WTC11 (cell line): ENCODE measurements around the gene ERVK3-1.

ENCODE experiments used
- JAZF1 ChIP-seq: fragments of 250-450 bp; sonication (Bioruptor Pico); IDR thresholded peaks from 2 replicates; pipeline ENCODE4 v1.9.0; 2021; ENCODE audit warnings: moderate library complexity, mild to moderate bottlenecking, inconsistent platforms
- JUN ChIP-seq: sonication (generic); formaldehyde crosslinking; IDR thresholded peaks from 2 replicates; pipeline ENCODE4 v1.8.0; 2023; ENCODE audit warnings: mild to moderate bottlenecking, missing genetic modification reagents
- KAT7 ChIP-seq: sonication (generic); formaldehyde crosslinking; IDR thresholded peaks from 2 replicates; pipeline ENCODE4 v1.8.1; 2023; ENCODE audit warnings: missing genetic modification reagents, mild to moderate bottlenecking, borderline replicate concordance
- NFE2L1 ChIP-seq: sonication (generic); formaldehyde crosslinking; IDR thresholded peaks from 2 replicates; pipeline ENCODE4 v1.8.1; 2023; ENCODE audit warnings: missing genetic modification reagents
- RELA ChIP-seq: sonication (generic); formaldehyde crosslinking; IDR thresholded peaks from 2 replicates; pipeline ENCODE4 v1.8.1; 2022; ENCODE audit warnings: missing genetic modification reagents, mild to moderate bottlenecking, borderline replicate concordance
- TCF7 ChIP-seq: sonication (generic); formaldehyde crosslinking; IDR thresholded peaks from 2 replicates; pipeline ENCODE4 v1.8.0; 2022; ENCODE audit warnings: mild to moderate bottlenecking, low read depth, missing genetic modification reagents, moderate library complexity
- ZNF121 ChIP-seq: sonication (generic); formaldehyde crosslinking; IDR thresholded peaks from 2 replicates; pipeline ENCODE4 v1.8.0; 2023; ENCODE audit warnings: missing genetic modification reagents
- TF ChIP-seq, protein P1 (sequence below): sonication (generic); formaldehyde crosslinking; IDR thresholded peaks from 2 replicates; pipeline ENCODE4 v1.8.1; 2023; ENCODE audit warnings: mild to moderate bottlenecking, missing genetic modification reagents, moderate library complexity
- TF ChIP-seq, protein P2 (sequence below): sonication (generic); formaldehyde crosslinking; IDR thresholded peaks from 2 replicates; pipeline ENCODE4 v1.8.1; 2022; ENCODE audit warnings: missing genetic modification reagents, borderline replicate concordance
- TF ChIP-seq, protein P3 (sequence below): sonication (generic); formaldehyde crosslinking; IDR thresholded peaks from 2 replicates; pipeline ENCODE4 v1.8.0; 2022; ENCODE audit warnings: missing genetic modification reagents
- TF ChIP-seq, protein P4 (sequence below): fragments of 200-600 bp; IDR thresholded peaks from 2 replicates; pipeline ENCODE4 v1.8.0; 2022; ENCODE audit warnings: antibody characterized with exemption
- TF ChIP-seq, protein P5 (sequence below): sonication (generic); formaldehyde crosslinking; IDR thresholded peaks from 2 replicates; pipeline ENCODE4 v1.8.1; 2022; ENCODE audit warnings: mild to moderate bottlenecking, missing genetic modification reagents, moderate library complexity, borderline replicate concordance

DNA sequence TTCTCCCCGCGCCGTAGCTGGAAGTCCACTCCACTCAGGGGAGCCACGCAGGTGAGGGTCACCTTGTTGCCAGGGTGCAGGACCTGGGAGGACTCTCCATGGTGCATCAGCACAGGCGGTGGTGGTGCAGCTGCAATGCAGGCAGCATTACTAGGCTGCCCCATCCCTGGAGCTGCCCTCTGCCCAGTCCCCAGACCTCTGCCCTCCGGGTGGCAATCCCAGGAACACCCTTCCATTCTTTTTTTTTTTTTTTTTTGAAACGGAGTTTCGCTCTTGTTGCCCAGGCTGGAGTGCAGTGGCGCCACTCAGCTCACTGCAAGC lies 46.3 kb downstream of the ERVK3-1 start:
- TF ChIP-seq, protein P1, sequence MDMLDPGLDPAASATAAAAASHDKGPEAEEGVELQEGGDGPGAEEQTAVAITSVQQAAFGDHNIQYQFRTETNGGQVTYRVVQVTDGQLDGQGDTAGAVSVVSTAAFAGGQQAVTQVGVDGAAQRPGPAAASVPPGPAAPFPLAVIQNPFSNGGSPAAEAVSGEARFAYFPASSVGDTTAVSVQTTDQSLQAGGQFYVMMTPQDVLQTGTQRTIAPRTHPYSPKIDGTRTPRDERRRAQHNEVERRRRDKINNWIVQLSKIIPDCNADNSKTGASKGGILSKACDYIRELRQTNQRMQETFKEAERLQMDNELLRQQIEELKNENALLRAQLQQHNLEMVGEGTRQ (CRISPR knock-in tag): no peak
- TF ChIP-seq, protein P2, sequence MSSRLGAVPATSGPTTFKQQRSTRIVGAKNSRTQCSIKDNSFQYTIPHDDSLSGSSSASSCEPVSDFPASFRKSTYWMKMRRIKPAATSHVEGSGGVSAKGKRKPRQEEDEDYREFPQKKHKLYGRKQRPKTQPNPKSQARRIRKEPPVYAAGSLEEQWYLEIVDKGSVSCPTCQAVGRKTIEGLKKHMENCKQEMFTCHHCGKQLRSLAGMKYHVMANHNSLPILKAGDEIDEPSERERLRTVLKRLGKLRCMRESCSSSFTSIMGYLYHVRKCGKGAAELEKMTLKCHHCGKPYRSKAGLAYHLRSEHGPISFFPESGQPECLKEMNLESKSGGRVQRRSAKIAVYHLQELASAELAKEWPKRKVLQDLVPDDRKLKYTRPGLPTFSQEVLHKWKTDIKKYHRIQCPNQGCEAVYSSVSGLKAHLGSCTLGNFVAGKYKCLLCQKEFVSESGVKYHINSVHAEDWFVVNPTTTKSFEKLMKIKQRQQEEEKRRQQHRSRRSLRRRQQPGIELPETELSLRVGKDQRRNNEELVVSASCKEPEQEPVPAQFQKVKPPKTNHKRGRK (CRISPR knock-in tag): no peak
- TF ChIP-seq, protein P3, sequence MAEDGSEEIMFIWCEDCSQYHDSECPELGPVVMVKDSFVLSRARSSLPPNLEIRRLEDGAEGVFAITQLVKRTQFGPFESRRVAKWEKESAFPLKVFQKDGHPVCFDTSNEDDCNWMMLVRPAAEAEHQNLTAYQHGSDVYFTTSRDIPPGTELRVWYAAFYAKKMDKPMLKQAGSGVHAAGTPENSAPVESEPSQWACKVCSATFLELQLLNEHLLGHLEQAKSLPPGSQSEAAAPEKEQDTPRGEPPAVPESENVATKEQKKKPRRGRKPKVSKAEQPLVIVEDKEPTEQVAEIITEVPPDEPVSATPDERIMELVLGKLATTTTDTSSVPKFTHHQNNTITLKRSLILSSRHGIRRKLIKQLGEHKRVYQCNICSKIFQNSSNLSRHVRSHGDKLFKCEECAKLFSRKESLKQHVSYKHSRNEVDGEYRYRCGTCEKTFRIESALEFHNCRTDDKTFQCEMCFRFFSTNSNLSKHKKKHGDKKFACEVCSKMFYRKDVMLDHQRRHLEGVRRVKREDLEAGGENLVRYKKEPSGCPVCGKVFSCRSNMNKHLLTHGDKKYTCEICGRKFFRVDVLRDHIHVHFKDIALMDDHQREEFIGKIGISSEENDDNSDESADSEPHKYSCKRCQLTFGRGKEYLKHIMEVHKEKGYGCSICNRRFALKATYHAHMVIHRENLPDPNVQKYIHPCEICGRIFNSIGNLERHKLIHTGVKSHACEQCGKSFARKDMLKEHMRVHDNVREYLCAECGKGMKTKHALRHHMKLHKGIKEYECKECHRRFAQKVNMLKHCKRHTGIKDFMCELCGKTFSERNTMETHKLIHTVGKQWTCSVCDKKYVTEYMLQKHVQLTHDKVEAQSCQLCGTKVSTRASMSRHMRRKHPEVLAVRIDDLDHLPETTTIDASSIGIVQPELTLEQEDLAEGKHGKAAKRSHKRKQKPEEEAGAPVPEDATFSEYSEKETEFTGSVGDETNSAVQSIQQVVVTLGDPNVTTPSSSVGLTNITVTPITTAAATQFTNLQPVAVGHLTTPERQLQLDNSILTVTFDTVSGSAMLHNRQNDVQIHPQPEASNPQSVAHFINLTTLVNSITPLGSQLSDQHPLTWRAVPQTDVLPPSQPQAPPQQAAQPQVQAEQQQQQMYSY (CRISPR knock-in tag): no peak
- TF ChIP-seq NFE2L1 (CRISPR knock-in tag): no peak
- TF ChIP-seq, protein P4, sequence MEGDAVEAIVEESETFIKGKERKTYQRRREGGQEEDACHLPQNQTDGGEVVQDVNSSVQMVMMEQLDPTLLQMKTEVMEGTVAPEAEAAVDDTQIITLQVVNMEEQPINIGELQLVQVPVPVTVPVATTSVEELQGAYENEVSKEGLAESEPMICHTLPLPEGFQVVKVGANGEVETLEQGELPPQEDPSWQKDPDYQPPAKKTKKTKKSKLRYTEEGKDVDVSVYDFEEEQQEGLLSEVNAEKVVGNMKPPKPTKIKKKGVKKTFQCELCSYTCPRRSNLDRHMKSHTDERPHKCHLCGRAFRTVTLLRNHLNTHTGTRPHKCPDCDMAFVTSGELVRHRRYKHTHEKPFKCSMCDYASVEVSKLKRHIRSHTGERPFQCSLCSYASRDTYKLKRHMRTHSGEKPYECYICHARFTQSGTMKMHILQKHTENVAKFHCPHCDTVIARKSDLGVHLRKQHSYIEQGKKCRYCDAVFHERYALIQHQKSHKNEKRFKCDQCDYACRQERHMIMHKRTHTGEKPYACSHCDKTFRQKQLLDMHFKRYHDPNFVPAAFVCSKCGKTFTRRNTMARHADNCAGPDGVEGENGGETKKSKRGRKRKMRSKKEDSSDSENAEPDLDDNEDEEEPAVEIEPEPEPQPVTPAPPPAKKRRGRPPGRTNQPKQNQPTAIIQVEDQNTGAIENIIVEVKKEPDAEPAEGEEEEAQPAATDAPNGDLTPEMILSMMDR: no peak
- TF ChIP-seq ZNF121 (CRISPR knock-in tag): no peak
- TF ChIP-seq KAT7 (CRISPR knock-in tag): no peak
- TF ChIP-seq, protein P5, sequence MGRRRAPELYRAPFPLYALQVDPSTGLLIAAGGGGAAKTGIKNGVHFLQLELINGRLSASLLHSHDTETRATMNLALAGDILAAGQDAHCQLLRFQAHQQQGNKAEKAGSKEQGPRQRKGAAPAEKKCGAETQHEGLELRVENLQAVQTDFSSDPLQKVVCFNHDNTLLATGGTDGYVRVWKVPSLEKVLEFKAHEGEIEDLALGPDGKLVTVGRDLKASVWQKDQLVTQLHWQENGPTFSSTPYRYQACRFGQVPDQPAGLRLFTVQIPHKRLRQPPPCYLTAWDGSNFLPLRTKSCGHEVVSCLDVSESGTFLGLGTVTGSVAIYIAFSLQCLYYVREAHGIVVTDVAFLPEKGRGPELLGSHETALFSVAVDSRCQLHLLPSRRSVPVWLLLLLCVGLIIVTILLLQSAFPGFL (CRISPR knock-in tag): no peak
- TF ChIP-seq JAZF1 (CRISPR knock-in tag): no peak
- no peak for TF ChIP-seq JUN (CRISPR knock-in tag)
- no peak for TF ChIP-seq TCF7 (CRISPR knock-in tag)
- no peak for TF ChIP-seq RELA (CRISPR knock-in tag)
